Measurements from ENCODE around the gene MTUS2.

DNA sequence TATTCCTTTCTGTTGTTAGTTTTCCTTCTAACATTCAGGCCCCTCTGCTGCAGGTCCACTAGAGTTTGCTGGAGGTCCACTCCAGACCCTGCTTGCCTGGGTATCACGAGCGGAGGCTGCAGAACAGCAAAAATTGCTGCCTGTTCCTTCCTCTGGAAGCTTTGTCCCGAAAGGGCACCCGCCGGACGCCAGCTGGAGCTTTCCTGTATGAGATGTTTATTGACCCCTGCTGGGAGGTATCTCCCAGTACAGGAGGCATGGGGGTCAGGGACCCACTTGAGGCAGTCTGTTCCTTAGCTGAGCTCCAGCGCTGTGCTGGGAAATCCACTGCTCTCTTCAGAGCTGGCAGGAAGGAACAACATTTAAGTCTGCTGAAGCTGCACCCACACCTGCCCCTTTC is 516.2 kb downstream of the MTUS2 start:
- TF ChIP-seq, protein P1, sequence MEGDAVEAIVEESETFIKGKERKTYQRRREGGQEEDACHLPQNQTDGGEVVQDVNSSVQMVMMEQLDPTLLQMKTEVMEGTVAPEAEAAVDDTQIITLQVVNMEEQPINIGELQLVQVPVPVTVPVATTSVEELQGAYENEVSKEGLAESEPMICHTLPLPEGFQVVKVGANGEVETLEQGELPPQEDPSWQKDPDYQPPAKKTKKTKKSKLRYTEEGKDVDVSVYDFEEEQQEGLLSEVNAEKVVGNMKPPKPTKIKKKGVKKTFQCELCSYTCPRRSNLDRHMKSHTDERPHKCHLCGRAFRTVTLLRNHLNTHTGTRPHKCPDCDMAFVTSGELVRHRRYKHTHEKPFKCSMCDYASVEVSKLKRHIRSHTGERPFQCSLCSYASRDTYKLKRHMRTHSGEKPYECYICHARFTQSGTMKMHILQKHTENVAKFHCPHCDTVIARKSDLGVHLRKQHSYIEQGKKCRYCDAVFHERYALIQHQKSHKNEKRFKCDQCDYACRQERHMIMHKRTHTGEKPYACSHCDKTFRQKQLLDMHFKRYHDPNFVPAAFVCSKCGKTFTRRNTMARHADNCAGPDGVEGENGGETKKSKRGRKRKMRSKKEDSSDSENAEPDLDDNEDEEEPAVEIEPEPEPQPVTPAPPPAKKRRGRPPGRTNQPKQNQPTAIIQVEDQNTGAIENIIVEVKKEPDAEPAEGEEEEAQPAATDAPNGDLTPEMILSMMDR (IDR thresholded peaks at IDR 0.05; ENCODE audit: low read depth, low read length, missing input control) = no peak
- TF ChIP-seq RAD21 (IDR thresholded peaks at IDR 0.05) (no peak), TAF1 (conservative IDR thresholded peaks at IDR 0.05) (no peak), RXRA (IDR thresholded peaks at IDR 0.05) (no peak), EGR1 (IDR thresholded peaks at IDR 0.05; ENCODE audit: low read depth in 2 of 2) (no peak), FOXA2 (IDR thresholded peaks at IDR 0.05) (no peak), HNF4G (IDR thresholded peaks at IDR 0.05) (no peak), JUND (IDR thresholded peaks at IDR 0.05) (no peak)
- TF ChIP-seq, protein P2, sequence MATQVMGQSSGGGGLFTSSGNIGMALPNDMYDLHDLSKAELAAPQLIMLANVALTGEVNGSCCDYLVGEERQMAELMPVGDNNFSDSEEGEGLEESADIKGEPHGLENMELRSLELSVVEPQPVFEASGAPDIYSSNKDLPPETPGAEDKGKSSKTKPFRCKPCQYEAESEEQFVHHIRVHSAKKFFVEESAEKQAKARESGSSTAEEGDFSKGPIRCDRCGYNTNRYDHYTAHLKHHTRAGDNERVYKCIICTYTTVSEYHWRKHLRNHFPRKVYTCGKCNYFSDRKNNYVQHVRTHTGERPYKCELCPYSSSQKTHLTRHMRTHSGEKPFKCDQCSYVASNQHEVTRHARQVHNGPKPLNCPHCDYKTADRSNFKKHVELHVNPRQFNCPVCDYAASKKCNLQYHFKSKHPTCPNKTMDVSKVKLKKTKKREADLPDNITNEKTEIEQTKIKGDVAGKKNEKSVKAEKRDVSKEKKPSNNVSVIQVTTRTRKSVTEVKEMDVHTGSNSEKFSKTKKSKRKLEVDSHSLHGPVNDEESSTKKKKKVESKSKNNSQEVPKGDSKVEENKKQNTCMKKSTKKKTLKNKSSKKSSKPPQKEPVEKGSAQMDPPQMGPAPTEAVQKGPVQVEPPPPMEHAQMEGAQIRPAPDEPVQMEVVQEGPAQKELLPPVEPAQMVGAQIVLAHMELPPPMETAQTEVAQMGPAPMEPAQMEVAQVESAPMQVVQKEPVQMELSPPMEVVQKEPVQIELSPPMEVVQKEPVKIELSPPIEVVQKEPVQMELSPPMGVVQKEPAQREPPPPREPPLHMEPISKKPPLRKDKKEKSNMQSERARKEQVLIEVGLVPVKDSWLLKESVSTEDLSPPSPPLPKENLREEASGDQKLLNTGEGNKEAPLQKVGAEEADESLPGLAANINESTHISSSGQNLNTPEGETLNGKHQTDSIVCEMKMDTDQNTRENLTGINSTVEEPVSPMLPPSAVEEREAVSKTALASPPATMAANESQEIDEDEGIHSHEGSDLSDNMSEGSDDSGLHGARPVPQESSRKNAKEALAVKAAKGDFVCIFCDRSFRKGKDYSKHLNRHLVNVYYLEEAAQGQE (IDR thresholded peaks at IDR 0.05) = no peak
- TF ChIP-seq, protein P3, sequence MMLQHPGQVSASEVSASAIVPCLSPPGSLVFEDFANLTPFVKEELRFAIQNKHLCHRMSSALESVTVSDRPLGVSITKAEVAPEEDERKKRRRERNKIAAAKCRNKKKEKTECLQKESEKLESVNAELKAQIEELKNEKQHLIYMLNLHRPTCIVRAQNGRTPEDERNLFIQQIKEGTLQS (IDR thresholded peaks at IDR 0.05) = no peak
